Stimulated activated CD4-positive, alpha-beta T cell treated with anti-CD3 and anti-CD28 coated beads, Interleukin-15, amount 100 ng/mL, for 1 hour (primary cell): Measurements from ENCODE around the gene SLC30A5.

ENCODE experiments used
- DNase-seq, 2 donors: peaks; one replicate each; pipeline ENCODE4 v3.0.0-alpha.2; 2020; ENCODE audit warnings: low read depth in 1 of 2, low spot score in 1 of 2

The SLC30A5 gene

GRCh38 chr5:69166686-69167492, 73.1 kb downstream of the SLC30A5 start, which contains the start of gene CCNB1:
Gene CCNB1, plus strand, starts transcription at chr5:69167150. Its CDS starts 113 bp downstream, at chr5:69167263.
- DNase-seq = peak; percentile 89 to 95

- no peak for DNase-seq
These were observed 73.7 kb downstream of the SLC30A5 start for GRCh38 chr5:69167493-69167855.

- no peak for DNase-seq
These were observed 74.1 kb downstream of the SLC30A5 start for GRCh38 chr5:69167929-69168328.

- DNase-seq = no peak
These were observed 76.7 kb downstream of the SLC30A5 start for GRCh38 chr5:69170495-69170894.

- no peak for DNase-seq
These were observed 77.2 kb downstream of the SLC30A5 start for GRCh38 chr5:69170969-69171368.
